Mesendoderm (in vitro differentiated cells): Measurements from ENCODE around the gene PCDHGA9.
A peak's percentile ranks its signal among the peaks of the same experiment; 100 is the strongest.

ENCODE experiments used
- DNase-seq: peaks from one replicate; pipeline ENCODE4 v3.0.0; 2013
- H2AK5ac ChIP-seq: 2 replicates; pipeline ENCODE4 v1.6.1; 2013; ENCODE audit warnings: low read length, inconsistent platforms
- H2BK120ac ChIP-seq: 2 replicates; pipeline ENCODE4 v1.6.1; 2013; ENCODE audit warnings: low read depth, mild to moderate bottlenecking, low read length, moderate library complexity, mixed read lengths
- H2BK15ac ChIP-seq: replicated peaks from 2 replicates; pipeline ENCODE4 v1.6.1; 2013; ENCODE audit warnings: low read depth, mild to moderate bottlenecking, moderate library complexity
- H2BK5ac ChIP-seq: 2 replicates; pipeline ENCODE4 v1.6.1; 2013; ENCODE audit warnings: low read length, inconsistent platforms
- H3K18ac ChIP-seq: 2 replicates; pipeline ENCODE4 v1.6.1; 2013; ENCODE audit warnings: mild to moderate bottlenecking, low read length, mixed read lengths
- H3K23ac ChIP-seq: one replicate; pipeline ENCODE4 v1.6.1; 2013; ENCODE audit warnings: low read length
- H3K27ac ChIP-seq: 2 replicates; pipeline ENCODE4 v1.5.1; 2013; ENCODE audit warnings: low read depth, mild to moderate bottlenecking, inconsistent platforms, low read length, moderate library complexity
- H3K27me3 ChIP-seq: 2 replicates; pipeline ENCODE4 v1.6.1; 2013; ENCODE audit warnings: low read length, control low read depth, mild to moderate bottlenecking, inconsistent platforms; ENCODE audit not compliant: insufficient read depth, poor library complexity
- H3K36me3 ChIP-seq: 2 replicates; pipeline ENCODE4 v1.6.1; 2013; ENCODE audit warnings: low read length, inconsistent platforms; ENCODE audit not compliant: control insufficient read depth, insufficient read depth
- H3K4ac ChIP-seq: one replicate; pipeline ENCODE4 v1.6.1; 2013; ENCODE audit warnings: low read depth, mild to moderate bottlenecking, low read length, moderate library complexity
- H3K4me1 ChIP-seq: 2 replicates; pipeline ENCODE4 v1.6.1; 2013; ENCODE audit warnings: low read depth, low read length, inconsistent platforms; ENCODE audit not compliant: control insufficient read depth
- H3K4me2 ChIP-seq: 2 replicates; pipeline ENCODE4 v1.6.1; 2013; ENCODE audit warnings: low read length
- H3K4me3 ChIP-seq: 2 replicates; pipeline ENCODE4 v1.5.1; 2013; ENCODE audit warnings: mild to moderate bottlenecking, low read length
- H3K56ac ChIP-seq: one replicate; pipeline ENCODE4 v1.6.1; 2013; ENCODE audit warnings: low read length
- H3K79me1 ChIP-seq: 2 replicates; pipeline ENCODE4 v1.6.1; 2013; ENCODE audit warnings: low read length, inconsistent platforms
- H3K79me2 ChIP-seq: 2 replicates; pipeline ENCODE4 v1.6.1; 2013; ENCODE audit warnings: mild to moderate bottlenecking, low read length; ENCODE audit not compliant: control insufficient read depth, insufficient read depth
- H3K9ac ChIP-seq: 2 replicates; pipeline ENCODE4 v1.6.1; 2013; ENCODE audit warnings: low read length, inconsistent platforms
- H4K5ac ChIP-seq: one replicate; pipeline ENCODE4 v1.6.1; 2013; ENCODE audit warnings: low read length
- H4K8ac ChIP-seq: one replicate; pipeline ENCODE4 v1.6.1; 2013; ENCODE audit warnings: low read depth, mild to moderate bottlenecking, control low read depth, low read length, moderate library complexity
- WGBS: extraction: QIAGEN DNeasy Blood & Tissue Kit; methylation state at CpG from one replicate; pipeline ENCODE4 v1.1.7; 2013; ENCODE audit warnings: low lambda C conversion rate, missing lambda C conversion rate; ENCODE audit not compliant: insufficient coverage; ENCODE audit errors: extremely low coverage; 5-methylcytosine and 5-hydroxymethylcytosine counted together

The PCDHGA9 gene

DNA sequence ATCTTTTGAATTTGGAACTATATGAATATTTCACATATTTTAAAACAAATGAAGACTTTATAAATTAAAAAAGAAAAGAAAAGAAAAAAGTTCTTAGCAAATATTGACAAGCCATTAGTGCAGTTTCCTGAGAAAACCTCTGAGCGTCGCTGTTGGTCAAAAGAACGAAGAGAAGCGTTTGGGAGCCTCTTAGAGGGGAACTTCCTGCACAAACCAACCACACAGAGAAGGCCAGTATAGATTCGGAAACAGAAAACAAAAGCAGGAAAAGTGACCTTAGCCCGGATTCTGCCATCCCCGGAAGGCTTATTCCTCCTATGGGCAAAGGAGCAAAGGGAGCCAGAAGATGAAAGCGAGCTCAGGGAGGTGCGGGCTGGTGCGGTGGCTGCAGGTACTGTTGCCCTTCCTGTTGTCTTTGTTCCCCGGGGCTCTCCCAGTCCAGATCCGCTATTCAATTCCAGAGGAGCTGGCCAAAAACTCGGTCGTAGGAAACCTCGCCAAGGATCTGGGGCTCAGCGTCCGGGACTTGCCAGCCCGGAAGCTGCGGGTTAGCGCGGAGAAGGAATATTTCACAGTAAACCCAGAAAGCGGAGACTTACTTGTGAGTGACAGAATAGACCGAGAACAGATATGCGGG, 42.7 kb upstream of the PCDHGA9 start, which contains the start of gene PCDHGB2:
TSS of gene PCDHGB2 (plus strand) at position 205 of the 637 bp plus-strand sequence. CDS start at position 347, 142 bp downstream.
- no peak within 1 kb of the TSS for H2BK5ac ChIP-seq
- H3K79me1 ChIP-seq = no peaks in the 10 kb centered on the region
- H3K4me1 ChIP-seq = no peaks in the 10 kb centered on the region
- no peak within 1 kb of the TSS for H3K4me3 ChIP-seq
- H3K27ac ChIP-seq = no peak within 1 kb of the TSS
- H3K79me2 ChIP-seq = no peaks in the 10 kb centered on the region
- no peak within 1 kb of the TSS for H4K5ac ChIP-seq
- no peak within 1 kb of the TSS for H3K56ac ChIP-seq
- no peaks in the 10 kb centered on the region for H3K36me3 ChIP-seq
- H3K27me3 ChIP-seq = no peaks in the 10 kb centered on the region
- no peak within 1 kb of the TSS for H3K18ac ChIP-seq
- no peak within 1 kb of the TSS for H3K4me2 ChIP-seq
- WGBS = no CpG with 5 or more reads among the region's 24 CpGs
- H2BK15ac ChIP-seq = no peak within 1 kb of the TSS
- no peak within 1 kb of the TSS for H3K9ac ChIP-seq
- H2BK120ac ChIP-seq = no peak within 1 kb of the TSS
- no peak within 1 kb of the TSS for H3K4ac ChIP-seq
- no peak within 1 kb of the TSS for H4K8ac ChIP-seq
- peak; percentile 73 for DNase-seq
- H3K23ac ChIP-seq = no peak within 1 kb of the TSS
- H2AK5ac ChIP-seq = no peak within 1 kb of the TSS

DNA sequence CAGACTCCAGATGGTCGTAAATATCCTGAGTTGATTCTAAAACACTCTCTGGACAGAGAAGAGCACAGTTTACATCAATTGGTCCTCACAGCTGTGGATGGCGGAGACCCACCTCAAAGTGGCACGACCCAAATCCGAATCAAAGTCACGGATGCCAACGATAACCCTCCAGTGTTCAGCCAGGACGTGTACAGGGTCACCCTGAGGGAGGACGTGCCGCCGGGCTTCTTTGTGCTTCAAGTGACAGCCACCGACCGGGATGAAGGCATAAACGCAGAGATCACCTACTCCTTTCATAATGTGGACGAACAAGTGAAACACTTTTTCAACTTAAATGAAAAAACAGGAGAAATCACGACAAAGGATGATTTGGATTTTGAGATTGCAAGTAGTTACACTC, 41.9 kb upstream of the PCDHGA9 start:
- no peak overlapping the region for H3K23ac ChIP-seq
- DNase-seq = no peak
- H3K4me2 ChIP-seq = no peak overlapping the region
- H3K27ac ChIP-seq = no peak overlapping the region
- H2BK120ac ChIP-seq = no peak overlapping the region
- no peak overlapping the region for H4K8ac ChIP-seq
- no peak overlapping the region for H3K4me3 ChIP-seq
- no peak overlapping the region for H4K5ac ChIP-seq
- no peak overlapping the region for H3K56ac ChIP-seq
- H3K4ac ChIP-seq = no peak overlapping the region
- no peaks in the 10 kb centered on the region for H3K27me3 ChIP-seq
- WGBS = no CpG with 5 or more reads among the region's 15 CpGs
- no peak overlapping the region for H2BK15ac ChIP-seq
- H3K4me1 ChIP-seq = no peaks in the 10 kb centered on the region
- no peak overlapping the region for H2AK5ac ChIP-seq
- H2BK5ac ChIP-seq = no peak overlapping the region
- H3K36me3 ChIP-seq = no peaks in the 10 kb centered on the region
- no peak overlapping the region for H3K9ac ChIP-seq
- no peaks in the 10 kb centered on the region for H3K79me1 ChIP-seq
- no peak overlapping the region for H3K18ac ChIP-seq
- H3K79me2 ChIP-seq = no peaks in the 10 kb centered on the region

DNA sequence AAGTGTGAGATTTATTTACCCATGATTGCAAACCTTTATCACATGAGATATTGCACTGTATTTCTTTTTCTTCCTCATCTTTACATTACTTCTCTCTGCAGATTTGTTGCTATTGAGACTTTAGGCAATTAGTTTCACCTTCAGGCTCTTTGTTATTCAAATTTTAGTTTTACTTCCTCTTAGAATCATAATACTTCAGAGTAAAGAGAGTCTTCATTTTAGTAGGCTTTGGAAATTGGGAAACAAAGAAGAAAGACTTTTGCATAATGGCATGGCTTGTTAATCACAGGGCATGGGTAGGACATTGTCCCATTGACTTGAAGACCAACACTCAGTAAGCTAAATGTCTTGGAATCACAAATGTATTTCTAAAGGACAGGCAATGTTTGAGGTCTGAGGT, 39.9 kb upstream of the PCDHGA9 start:
- Histone ChIP-seq H4K5ac (no peak overlapping the region), H2AK5ac (no peak overlapping the region), H4K8ac (no peak overlapping the region), H3K79me2 (no peaks in the 10 kb centered on the region), H3K4me3 (no peak overlapping the region), H3K9ac (no peak overlapping the region), H3K56ac (no peak overlapping the region), H3K4me2 (no peak overlapping the region), H2BK120ac (no peak overlapping the region), H3K27ac (no peak overlapping the region), H3K18ac (no peak overlapping the region), H2BK15ac (no peak overlapping the region), H2BK5ac (no peak overlapping the region), H3K79me1 (no peaks in the 10 kb centered on the region), H3K4me1 (no peaks in the 10 kb centered on the region), H3K36me3 (no peaks in the 10 kb centered on the region), H3K4ac (no peak overlapping the region), H3K23ac (no peak overlapping the region), H3K27me3 (no peaks in the 10 kb centered on the region)
- no peak for DNase-seq

DNA sequence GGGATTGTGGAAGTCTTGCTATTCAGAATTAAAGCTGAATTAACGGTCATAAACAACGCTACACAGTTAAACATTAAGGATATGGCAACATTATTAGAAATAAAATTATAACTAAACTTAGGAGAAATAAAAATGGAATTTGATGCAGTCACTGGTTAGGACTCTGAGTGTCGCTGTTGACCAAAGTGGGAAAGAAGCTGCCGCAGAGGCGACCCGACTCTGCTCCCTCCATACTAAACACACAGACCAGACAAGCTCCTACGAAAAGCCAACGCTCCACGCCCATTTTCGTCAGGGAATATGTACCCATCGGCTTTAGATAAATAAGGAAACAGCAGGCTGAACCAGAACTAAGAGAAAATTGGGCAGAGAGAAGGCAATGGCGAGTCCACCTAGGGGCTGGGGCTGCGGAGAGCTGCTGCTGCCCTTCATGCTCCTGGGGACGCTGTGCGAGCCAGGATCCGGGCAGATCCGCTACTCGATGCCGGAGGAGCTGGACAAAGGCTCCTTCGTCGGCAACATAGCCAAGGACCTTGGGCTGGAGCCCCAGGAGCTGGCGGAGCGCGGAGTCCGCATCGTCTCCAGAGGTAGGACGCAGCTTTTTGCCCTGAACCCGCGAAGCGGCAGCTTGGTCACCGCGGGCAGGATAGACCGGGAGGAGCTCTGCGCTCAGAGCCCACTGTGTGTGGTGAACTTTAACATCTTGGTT, 38.5 kb upstream of the PCDHGA9 start, which contains the start of gene PCDHGA5:
TSS of gene PCDHGA5 (plus strand) at position 211 of the 709 bp plus-strand sequence. CDS start at position 380, 169 bp downstream.
- H3K9ac ChIP-seq = no peak within 1 kb of the TSS
- H3K4ac ChIP-seq = no peak within 1 kb of the TSS
- H3K79me2 ChIP-seq = no peaks in the 10 kb centered on the region
- no peaks in the 10 kb centered on the region for H3K79me1 ChIP-seq
- H3K56ac ChIP-seq = no peak within 1 kb of the TSS
- no CpG with 5 or more reads among the region's 34 CpGs for WGBS
- no peak within 1 kb of the TSS for H2BK15ac ChIP-seq
- H3K4me3 ChIP-seq = no peak within 1 kb of the TSS
- H3K18ac ChIP-seq = no peak within 1 kb of the TSS
- DNase-seq = no peak
- no peaks in the 10 kb centered on the region for H3K4me1 ChIP-seq
- no peak within 1 kb of the TSS for H2AK5ac ChIP-seq
- no peak within 1 kb of the TSS for H3K23ac ChIP-seq
- no peak within 1 kb of the TSS for H3K27ac ChIP-seq
- no peak within 1 kb of the TSS for H2BK120ac ChIP-seq
- H4K8ac ChIP-seq = no peak within 1 kb of the TSS
- no peak within 1 kb of the TSS for H3K4me2 ChIP-seq
- no peaks in the 10 kb centered on the region for H3K27me3 ChIP-seq
- H2BK5ac ChIP-seq = no peak within 1 kb of the TSS
- H3K36me3 ChIP-seq = no peaks in the 10 kb centered on the region
- no peak within 1 kb of the TSS for H4K5ac ChIP-seq

DNA sequence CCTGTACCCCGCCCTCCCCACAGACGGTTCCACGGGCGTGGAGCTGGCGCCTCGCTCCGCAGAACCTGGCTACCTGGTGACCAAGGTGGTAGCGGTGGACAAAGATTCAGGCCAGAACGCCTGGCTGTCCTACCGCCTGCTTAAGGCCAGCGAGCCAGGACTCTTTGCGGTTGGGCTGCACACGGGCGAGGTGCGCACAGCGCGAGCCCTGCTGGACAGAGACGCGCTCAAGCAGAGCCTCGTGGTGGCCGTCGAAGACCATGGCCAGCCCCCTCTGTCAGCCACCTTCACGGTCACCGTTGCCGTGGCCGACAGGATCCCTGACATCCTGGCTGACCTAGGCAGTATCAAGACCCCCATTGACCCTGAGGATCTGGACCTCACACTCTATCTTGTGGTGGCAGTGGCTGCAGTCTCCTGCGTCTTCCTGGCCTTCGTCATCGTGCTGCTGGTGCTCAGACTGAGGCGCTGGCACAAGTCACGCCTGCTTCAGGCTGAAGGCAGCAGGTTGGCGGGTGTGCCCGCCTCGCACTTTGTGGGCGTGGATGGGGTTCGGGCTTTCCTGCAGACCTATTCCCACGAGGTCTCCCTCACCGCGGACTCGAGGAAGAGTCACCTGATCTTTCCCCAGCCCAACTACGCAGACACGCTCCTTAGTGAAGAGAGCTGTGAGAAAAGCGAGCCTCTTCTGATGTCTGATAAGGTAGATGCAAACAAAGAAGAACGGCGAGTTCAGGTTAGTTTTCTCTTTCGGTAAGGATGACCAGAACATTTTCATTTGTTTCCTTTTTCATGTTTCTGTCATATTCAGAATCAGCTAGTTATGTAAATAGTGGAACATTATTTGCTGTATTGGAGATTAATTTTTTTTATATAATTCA, 36.3 kb upstream of the PCDHGA9 start:
- no peak overlapping the region for H4K5ac ChIP-seq
- H3K79me1 ChIP-seq = no peaks in the 10 kb centered on the region
- no CpG with 5 or more reads among the region's 46 CpGs for whole genome bisulfite sequencing
- no peaks in the 10 kb centered on the region for H3K79me2 ChIP-seq
- H3K36me3 ChIP-seq = no peaks in the 10 kb centered on the region
- DNase-seq = no peak
- no peak overlapping the region for H2BK5ac ChIP-seq
- no peak overlapping the region for H3K23ac ChIP-seq
- H4K8ac ChIP-seq = no peak overlapping the region
- H2BK120ac ChIP-seq = no peak overlapping the region
- no peak overlapping the region for H3K4me2 ChIP-seq
- H2AK5ac ChIP-seq = no peak overlapping the region
- H3K9ac ChIP-seq = no peak overlapping the region
- H3K18ac ChIP-seq = no peak overlapping the region
- H2BK15ac ChIP-seq = no peak overlapping the region
- H3K4ac ChIP-seq = no peak overlapping the region
- no peaks in the 10 kb centered on the region for H3K4me1 ChIP-seq
- no peak overlapping the region for H3K27ac ChIP-seq
- no peaks in the 10 kb centered on the region for H3K27me3 ChIP-seq
- H3K56ac ChIP-seq = no peak overlapping the region
- H3K4me3 ChIP-seq = no peak overlapping the region
